ENCODE measurements around the gene TEX35.

TEX35 gene

DNA sequence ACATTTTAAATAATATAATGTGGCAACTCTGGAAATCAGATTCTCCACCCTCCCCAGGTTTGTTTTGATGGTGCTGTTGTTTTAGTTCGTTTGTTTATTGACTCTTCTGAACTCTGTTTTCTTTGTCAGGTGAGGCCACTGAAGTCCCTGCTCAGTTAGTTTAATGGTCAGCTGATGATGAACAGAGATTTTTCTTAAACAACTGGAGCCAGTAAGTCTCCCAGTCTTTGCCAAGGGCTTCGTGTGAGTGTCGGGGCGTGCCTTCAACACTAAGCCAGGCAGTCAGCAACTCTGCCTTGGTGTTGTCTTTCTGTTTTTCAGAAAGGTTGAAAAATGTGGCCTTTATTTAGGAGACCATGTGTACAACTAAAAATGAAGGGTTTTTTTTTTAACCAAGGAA lies 58.9 kb downstream of the TEX35 start:
- CTCF ChIA-PET: interaction anchor here (1.1 kb wide), 1 partner anchor 181 kb away, joined by 4 read pairs; no protein-coding TSS in a partner anchor

More for the DNA sequence above, 58.9 kb downstream of the TEX35 start:
- POLR2A ChIA-PET: no interaction called here
- no peak for DNase-seq (ENCODE audit: extremely low spot score)
- TF ChIP-seq ELF4 (IDR thresholded peaks at IDR 0.05): no peak
- TF ChIP-seq FOXA1 (IDR thresholded peaks at IDR 0.05): no peak
- TF ChIP-seq NFRKB (IDR thresholded peaks at IDR 0.05): no peak
- TF ChIP-seq SP1 (IDR thresholded peaks at IDR 0.05): no peak
- TF ChIP-seq FOXM1 (IDR thresholded peaks at IDR 0.05; ENCODE audit: borderline replicate concordance): no peak
- no peak for TF ChIP-seq SUZ12 (IDR thresholded peaks at IDR 0.05)
- TF ChIP-seq TARDBP (IDR thresholded peaks at IDR 0.05): no peak
- no peak for TF ChIP-seq PKNOX1 (IDR thresholded peaks at IDR 0.05)
- no peak for TF ChIP-seq CTBP1 (IDR thresholded peaks at IDR 0.05; ENCODE audit: borderline replicate concordance)
- no peak for TF ChIP-seq ZNF384 (IDR thresholded peaks at IDR 0.05)
